GM23248 (cell line): Measurements from ENCODE around the gene KDM1A. TPM values are rescaled to one million over a fixed set of nuclear protein-coding genes. Genes with fewer than 3 reads are reported as not detected.
A peak's percentile ranks its signal among the peaks of the same experiment; 100 is the strongest.

Experiments
- DNase-seq: peaks from one replicate; pipeline ENCODE4 v3.0.0-alpha.2; 2015
- H2AFZ ChIP-seq: fragments of 200-600 bp; sonication (generic); 2 replicates; pipeline ENCODE4 v1.6.1; 2016; ENCODE audit warnings: antibody characterized with exemption
- H3F3A ChIP-seq: fragments of 200-600 bp; sonication (generic); 2 replicates; pipeline ENCODE4 v1.6.1; 2016; ENCODE audit warnings: mild to moderate bottlenecking, antibody characterized with exemption, mixed run types; ENCODE audit not compliant: insufficient read depth
- H3K27ac ChIP-seq: fragments of 200-600 bp; sonication (generic); 2 replicates; pipeline ENCODE4 v1.5.1; 2016; ENCODE audit warnings: mild to moderate bottlenecking
- H3K27me3 ChIP-seq: fragments of 200-600 bp; sonication (generic); replicated peaks from 2 replicates; pipeline ENCODE4 v1.6.1; 2016; ENCODE audit warnings: mild to moderate bottlenecking; ENCODE audit not compliant: insufficient read depth
- H3K36me3 ChIP-seq: fragments of 200-600 bp; sonication (generic); 2 replicates; pipeline ENCODE4 v1.6.1; 2016; ENCODE audit warnings: low read depth, mild to moderate bottlenecking
- H3K4me1 ChIP-seq: fragments of 200-600 bp; sonication (generic); 2 replicates; pipeline ENCODE4 v1.6.1; 2016; ENCODE audit warnings: mild to moderate bottlenecking; ENCODE audit not compliant: insufficient read depth
- H3K4me2 ChIP-seq: fragments of 200-600 bp; sonication (generic); one replicate; pipeline ENCODE4 v1.6.1; 2016; ENCODE audit warnings: mild to moderate bottlenecking; ENCODE audit not compliant: unreplicated experiment
- H3K4me3 ChIP-seq: fragments of 200-600 bp; sonication (generic); 2 replicates; pipeline ENCODE4 v1.5.1; 2016; ENCODE audit warnings: mild to moderate bottlenecking
- H3K79me2 ChIP-seq: fragments of 200-600 bp; sonication (generic); 2 replicates; pipeline ENCODE4 v1.6.1; 2016; ENCODE audit warnings: mild to moderate bottlenecking; ENCODE audit not compliant: insufficient read depth
- H3K9ac ChIP-seq: fragments of 200-600 bp; sonication (generic); 2 replicates; pipeline ENCODE4 v1.6.1; 2016; ENCODE audit warnings: mild to moderate bottlenecking
- H3K9me2 ChIP-seq: fragments of 200-600 bp; sonication (generic); 2 replicates; pipeline ENCODE4 v1.6.1; 2016; ENCODE audit warnings: mixed run types, mild to moderate bottlenecking, moderate library complexity; ENCODE audit not compliant: insufficient read depth
- H3K9me3 ChIP-seq: fragments of 200-600 bp; sonication (generic); one replicate; pipeline ENCODE4 v1.6.1; 2017; ENCODE audit warnings: low read depth
- H4K20me1 ChIP-seq: fragments of 200-600 bp; sonication (generic); 2 replicates; pipeline ENCODE4 v1.6.0; 2016; ENCODE audit not compliant: insufficient read depth
- EZH2 ChIP-seq: fragments of 200-600 bp; sonication (generic); IDR thresholded peaks from 2 replicates; pipeline ENCODE4 v1.6.1; 2018; ENCODE audit warnings: antibody characterized with exemption, mild to moderate bottlenecking; ENCODE audit not compliant: insufficient read depth, poor library complexity, severe bottlenecking
- EZH2phosphoT487 ChIP-seq: fragments of 200-600 bp; sonication (generic); IDR thresholded peaks from 2 replicates; pipeline ENCODE4 v1.6.1; 2018; ENCODE audit warnings: antibody characterized with exemption, moderate library complexity, mild to moderate bottlenecking, low read depth; ENCODE audit not compliant: insufficient read depth
- WGBS, 2 experiments: methylation state at CpG; one replicate each; pipeline ENCODE4 v1.1.6; 2015 to 2017; ENCODE audit warnings: low lambda C conversion rate in 2 of 2, low coverage in 1 of 2; ENCODE audit errors: missing lambda C conversion rate in 2 of 2; 5-methylcytosine and 5-hydroxymethylcytosine counted together
- in situ Hi-C: fragments of 300-500 bp; cut with MboI; formaldehyde crosslinking; loops from 2 replicates; pipeline ENCODE4 v1.15.0; 2020
- polyA plus RNA-seq: library from polyadenylated mRNA; unstranded; fragments of >200 nt; fragmentation: Nextera tagmentation; extraction: Ambion mirVana; gene quantifications from 2 replicates; pipeline ENCODE4 v1.2.1, GENCODE V29; 2016
- total RNA-seq: library from RNA; depleted of rRNA; stranded (reverse); fragments of >200 nt; shearing (Covaris generic); gene quantifications from 2 replicates; pipeline ENCODE4 v1.2.3, GENCODE V29; 2014

KDM1A gene
- total and polyA plus RNA-seq, 2 experiments from 2014 or later = 30.3 to 62.5 TPM

- peaks cover 3% of the 10 kb centered on the region; the same call in 1 of the 2 replicates for H3F3A ChIP-seq
- WGBS, 2 experiments = 71 to 74% methylated on average over 5 of the region's 5 CpGs
- H3K79me2 ChIP-seq = no peaks in the 10 kb centered on the region
- no peaks in the 10 kb centered on the region for H3K9me3 ChIP-seq
- no peaks in the 10 kb centered on the region for H3K36me3 ChIP-seq
- TF ChIP-seq EZH2 = no peak
- no peak for TF ChIP-seq EZH2phosphoT487
- no peak for DNase-seq
- peaks cover 35% of the 10 kb centered on the region for H3K27me3 ChIP-seq
- H3K4me1 ChIP-seq = peaks cover 8% of the 10 kb centered on the region
- in situ Hi-C loops = no loop called here
- no peaks in the 10 kb centered on the region for H3K9me2 ChIP-seq
- H4K20me1 ChIP-seq = no peaks in the 10 kb centered on the region
- no peak within 1 kb of the TSS for H3K4me3 ChIP-seq
- no peak within 1 kb of the TSS for H3K4me2 ChIP-seq
- H3K27ac ChIP-seq = no peak within 1 kb of the TSS
- H2AFZ ChIP-seq = no peak within 1 kb of the TSS
- no peak within 1 kb of the TSS for H3K9ac ChIP-seq
These were observed 46.5 kb upstream of the KDM1A start, which contains the start of gene LACTBL1 for GRCh38 chr1:22972760-22973159. Gene LACTBL1, minus strand, starts transcription at chr1:22972866. Its CDS starts 550 bp downstream, at chr1:22972316.

- Histone ChIP-seq H3K79me2 (no peaks in the 10 kb centered on the region), H3K9ac (0 out of 2 replicates have a peak overlapping the region, but pooled peaks have one; percentile 31), H2AFZ (peak overlapping the region; percentile 89), H4K20me1 (no peaks in the 10 kb centered on the region), H3K27me3 (peaks cover 8% of the 10 kb centered on the region; the same call in 1 of the 2 replicates), H3K9me3 (no peaks in the 10 kb centered on the region), H3K36me3 (no peaks in the 10 kb centered on the region), H3K9me2 (no peaks in the 10 kb centered on the region), H3K4me2 (no peak overlapping the region), H3K4me1 (peaks cover 8% of the 10 kb centered on the region), H3K27ac (no peak overlapping the region), H3K4me3 (no peak overlapping the region), H3F3A (peaks cover 3% of the 10 kb centered on the region; the same call in 1 of the 2 replicates)
- WGBS, 2 experiments = 91 to 93% methylated on average over 3 of the region's 3 CpGs
- TF ChIP-seq EZH2 (no peak), EZH2phosphoT487 (no peak)
- in situ Hi-C loops = loop anchor here (5.0 kb wide), 2 partner anchors 212 to 297 kb away; no protein-coding TSS in a partner anchor
- peak; percentile 57 for DNase-seq
These were observed 43.6 kb upstream of the KDM1A start for GRCh38 chr1:22975694-22976093.

- Histone ChIP-seq H3F3A (peaks cover 3% of the 10 kb centered on the region; the same call in 1 of the 2 replicates), H3K9ac (peak overlapping the region; percentile 31; the same call in 1 of the 2 replicates), H3K79me2 (no peaks in the 10 kb centered on the region), H3K36me3 (no peaks in the 10 kb centered on the region), H3K27me3 (peaks cover 4% of the 10 kb centered on the region; the same call in 1 of the 2 replicates), H4K20me1 (no peaks in the 10 kb centered on the region), H2AFZ (peak overlapping the region; percentile 89), H3K9me2 (no peaks in the 10 kb centered on the region), H3K4me2 (peak overlapping the region; percentile 23), H3K4me1 (peaks cover 8% of the 10 kb centered on the region), H3K4me3 (no peak overlapping the region), H3K9me3 (no peaks in the 10 kb centered on the region), H3K27ac (no peak overlapping the region)
- WGBS, 2 experiments = 40 to 43% methylated on average over 4 of the region's 4 CpGs
- in situ Hi-C loops = loop anchor here (5.0 kb wide), 2 partner anchors 211 to 296 kb away; no protein-coding TSS in a partner anchor
- TF ChIP-seq EZH2 = no peak
- no peak for TF ChIP-seq EZH2phosphoT487
- no peak for DNase-seq
These were observed 43.2 kb upstream of the KDM1A start for GRCh38 chr1:22976127-22976460.

- Histone ChIP-seq H3K9ac (peak overlapping the region; percentile 31; the same call in 1 of the 2 replicates), H4K20me1 (no peaks in the 10 kb centered on the region), H3K36me3 (no peaks in the 10 kb centered on the region), H3K4me2 (peak overlapping the region; percentile 23), H3K9me3 (no peaks in the 10 kb centered on the region), H2AFZ (peak overlapping the region; percentile 89), H3K4me3 (no peak overlapping the region), H3K79me2 (no peaks in the 10 kb centered on the region), H3K27me3 (no peaks in the 10 kb centered on the region), H3K4me1 (peaks cover 8% of the 10 kb centered on the region), H3K27ac (no peak overlapping the region), H3K9me2 (no peaks in the 10 kb centered on the region), H3F3A (peaks cover 3% of the 10 kb centered on the region; the same call in 1 of the 2 replicates)
- 35 to 36% methylated on average over 9 of the region's 9 CpGs for WGBS, 2 experiments
- TF ChIP-seq EZH2 = no peak
- DNase-seq = peak; percentile 94
- in situ Hi-C loops = loop anchor here (5.0 kb wide), 2 partner anchors 211 to 296 kb away; no protein-coding TSS in a partner anchor
These were observed 42.6 kb upstream of the KDM1A start for GRCh38 chr1:22976461-22977243.
